Urinary bladder (tissue), 4 donors: Measurements from ENCODE around the gene SH3PXD2A. TPM values are rescaled to one million over a fixed set of nuclear protein-coding genes. Genes with fewer than 3 reads are reported as not detected.
"Not testable (repeated sequence)": the region's sequence is repeated elsewhere in the genome, so short reads cannot be mapped to it uniquely, and the experiment has no call there.

ENCODE experiments used
- DNase-seq: peaks from one replicate; pipeline ENCODE4 v3.0.0-alpha.2; 2015; ENCODE audit errors: extremely low spot score
- H3K27ac ChIP-seq: one replicate; pipeline ENCODE4 v1.5.1; 2013; ENCODE audit warnings: low read depth, mild to moderate bottlenecking, moderate library complexity
- H3K36me3 ChIP-seq: one replicate; pipeline ENCODE4 v1.6.1; 2013; ENCODE audit warnings: mild to moderate bottlenecking, moderate library complexity; ENCODE audit not compliant: insufficient read depth
- H3K4me1 ChIP-seq: one replicate; pipeline ENCODE4 v1.6.1; 2013; ENCODE audit warnings: mild to moderate bottlenecking, moderate library complexity; ENCODE audit not compliant: insufficient read depth
- H3K4me3 ChIP-seq: one replicate; pipeline ENCODE4 v1.5.1; 2013; ENCODE audit warnings: low read depth, low read length
- WGBS: extraction: QIAGEN DNeasy Blood & Tissue Kit; methylation state at CpG from one replicate; pipeline ENCODE4 v1.1.7; 2013; 5-methylcytosine and 5-hydroxymethylcytosine counted together
- polyA plus RNA-seq: library from polyadenylated mRNA; stranded (reverse); fragments of 200-250 nt; gene quantifications from one replicate; pipeline ENCODE4 v1.2.3, GENCODE V29; 2013
- total RNA-seq: library from RNA; depleted of rRNA; stranded (reverse); fragments of >200 nt; gene quantifications from one replicate; pipeline ENCODE4 v1.2.3, GENCODE V29; 2014
- donor health status: healthy with polysubstance abuse.
- donor health status: healthy.

SH3PXD2A gene
- total and polyA plus RNA-seq, 2 donors: 29.6 to 56.9 TPM

DNA sequence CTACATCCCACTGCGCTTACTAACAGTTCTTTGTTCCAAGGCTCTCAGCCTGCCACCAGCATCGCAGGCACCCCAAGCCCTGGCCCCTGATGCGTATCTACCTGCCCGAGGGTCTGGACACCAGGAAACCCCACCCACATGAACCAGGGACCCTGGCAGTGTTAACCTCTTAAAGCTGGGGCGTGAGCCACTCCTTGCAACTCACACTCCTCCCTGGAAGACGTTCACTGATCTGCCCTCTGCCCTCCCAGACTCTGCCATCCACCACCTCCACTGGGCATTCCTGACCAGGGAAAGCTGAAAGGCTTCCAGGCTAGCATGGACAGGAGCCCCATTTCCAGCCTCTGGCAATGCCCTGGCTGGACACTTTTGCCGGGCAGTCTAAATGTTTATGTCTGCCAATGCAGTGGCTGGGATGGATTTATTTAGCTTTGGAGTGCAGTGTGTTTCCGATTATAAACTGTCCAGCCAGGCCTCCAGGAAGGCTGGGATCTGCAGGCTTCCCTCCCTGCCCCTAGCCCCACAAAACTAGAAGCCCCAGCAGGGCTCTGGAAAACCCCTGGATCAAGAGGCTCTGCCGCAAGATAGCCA, 244.4 kb downstream of the SH3PXD2A start:
- Histone ChIP-seq H3K4me3 (no peak overlapping the region), H3K36me3 (no peaks in the 10 kb centered on the region), H3K4me1 (no peaks in the 10 kb centered on the region), H3K27ac (no peak overlapping the region)
- DNase-seq: no peak
- WGBS: 75% methylated on average over 9 of the region's 9 CpGs

DNA sequence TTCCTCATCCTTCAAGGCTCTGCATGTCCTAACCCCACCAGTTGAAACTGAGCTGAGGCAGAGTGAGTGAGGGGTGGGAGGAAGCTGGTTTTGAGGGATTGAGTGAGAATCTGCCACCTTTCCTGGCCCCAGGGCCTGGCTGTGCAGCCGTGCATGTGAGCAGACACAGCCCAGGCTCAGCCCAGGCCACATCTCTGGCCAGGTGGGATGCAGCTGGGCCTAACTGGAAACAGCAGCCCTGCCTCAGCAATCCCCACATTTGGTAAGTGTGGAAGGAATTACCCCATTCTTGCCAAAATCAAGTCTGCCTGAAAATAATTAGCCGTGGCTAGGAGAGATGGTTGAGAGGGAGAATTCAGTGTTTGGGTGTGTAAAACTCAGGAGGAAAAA, 245.3 kb downstream of the SH3PXD2A start:
- WGBS: 69% methylated on average over 2 of the region's 2 CpGs
- H3K4me3 ChIP-seq: no peak overlapping the region
- H3K27ac ChIP-seq: no peak overlapping the region
- DNase-seq: no peak
- no peaks in the 10 kb centered on the region for H3K4me1 ChIP-seq
- H3K36me3 ChIP-seq: no peaks in the 10 kb centered on the region

DNA sequence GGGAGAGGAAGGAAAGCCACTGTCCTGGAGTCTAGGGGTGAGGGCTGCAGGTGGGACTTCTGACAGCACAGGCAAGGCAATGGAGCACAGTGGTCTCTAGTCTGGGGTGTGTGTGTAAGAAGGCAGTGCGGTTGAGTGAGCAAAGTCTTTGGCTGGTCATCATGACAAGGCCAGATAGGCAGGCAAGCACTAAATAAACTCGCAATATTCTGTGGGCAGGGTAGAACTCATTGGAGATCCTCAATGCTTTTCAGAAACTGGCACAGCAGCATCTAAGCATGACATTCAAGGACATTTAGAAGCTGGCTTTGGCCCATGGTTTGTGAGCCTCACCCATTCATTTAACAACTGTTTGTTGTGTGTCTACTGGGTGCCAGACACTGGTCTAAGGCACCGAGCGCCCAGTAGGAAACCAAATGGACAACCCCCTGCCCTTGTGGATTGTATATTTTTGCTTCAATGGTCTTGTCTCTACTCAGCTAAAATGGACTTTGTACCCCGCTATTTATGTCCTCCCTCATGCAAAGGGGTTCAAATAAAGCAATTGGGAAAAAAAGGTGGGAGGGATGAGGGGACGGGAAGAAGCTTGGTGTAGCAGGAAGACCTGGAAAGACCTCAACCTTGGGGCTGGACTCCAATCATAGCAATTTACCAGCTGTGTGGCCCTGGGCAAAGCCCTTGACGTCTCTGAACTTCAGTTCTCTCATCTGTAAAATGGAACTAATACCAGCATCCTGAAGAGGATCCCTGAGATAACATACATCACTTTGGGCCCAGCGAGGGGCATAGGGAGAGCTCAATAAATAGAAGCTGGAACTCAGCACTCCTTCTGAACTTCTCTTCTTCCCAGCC, 245.9 kb downstream of the SH3PXD2A start:
- Histone ChIP-seq H3K36me3 (no peaks in the 10 kb centered on the region), H3K4me1 (no peaks in the 10 kb centered on the region), H3K4me3 (no peak overlapping the region), H3K27ac (no peak overlapping the region)
- 95% methylated on average over 8 of the region's 8 CpGs for WGBS
- no peak for DNase-seq

DNA sequence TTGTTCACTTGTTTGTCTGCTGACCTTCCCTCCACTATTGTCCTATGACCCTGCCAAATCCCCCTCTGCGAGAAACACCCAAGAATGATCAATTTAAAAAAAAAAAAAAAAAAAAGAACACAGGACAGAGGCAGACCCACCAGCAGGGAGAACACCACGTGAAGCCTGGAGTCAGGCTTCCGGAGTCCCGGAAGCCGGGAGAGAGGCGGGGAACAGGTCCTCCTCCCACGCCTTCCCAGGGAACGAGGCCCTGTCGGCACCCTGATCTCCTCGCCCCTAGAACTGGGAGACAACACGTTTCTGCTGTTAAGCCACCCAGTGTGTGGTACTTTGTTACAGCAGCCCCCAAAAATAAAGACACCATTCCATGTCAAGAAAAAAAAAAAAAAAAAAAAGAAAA, 247.3 kb downstream of the SH3PXD2A start:
- DNase-seq, H3K4me1 ChIP-seq, H3K4me3 ChIP-seq, H3K27ac ChIP-seq, H3K36me3 ChIP-seq: not testable (repeated sequence)
- WGBS: 89% methylated on average over 11 of the region's 11 CpGs

DNA sequence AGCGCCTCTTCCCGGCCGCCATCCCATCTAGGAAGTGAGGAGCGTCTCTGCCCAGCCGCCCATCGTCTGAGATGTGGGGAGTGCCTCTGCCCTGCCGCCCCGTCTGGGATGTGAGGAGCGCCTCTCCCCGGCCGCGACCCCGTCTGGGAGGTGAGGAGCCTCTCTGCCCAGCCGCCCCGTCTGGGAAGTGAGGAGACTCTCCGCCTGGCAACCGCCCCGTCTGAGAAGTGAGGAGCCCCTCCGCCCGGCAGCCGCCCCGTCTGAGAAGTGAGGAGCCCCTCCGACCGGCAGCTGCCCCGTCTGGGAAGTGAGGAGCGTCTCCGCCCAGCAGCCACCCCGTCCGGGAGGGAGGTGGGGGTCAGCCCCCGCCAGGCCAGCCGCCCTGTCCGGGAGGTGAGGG, 248.3 kb downstream of the SH3PXD2A start:
- H3K4me1 ChIP-seq, H3K4me3 ChIP-seq, DNase-seq, H3K36me3 ChIP-seq, H3K27ac ChIP-seq: not testable (repeated sequence)
- 91% methylated on average over 28 of the region's 32 CpGs for WGBS

DNA sequence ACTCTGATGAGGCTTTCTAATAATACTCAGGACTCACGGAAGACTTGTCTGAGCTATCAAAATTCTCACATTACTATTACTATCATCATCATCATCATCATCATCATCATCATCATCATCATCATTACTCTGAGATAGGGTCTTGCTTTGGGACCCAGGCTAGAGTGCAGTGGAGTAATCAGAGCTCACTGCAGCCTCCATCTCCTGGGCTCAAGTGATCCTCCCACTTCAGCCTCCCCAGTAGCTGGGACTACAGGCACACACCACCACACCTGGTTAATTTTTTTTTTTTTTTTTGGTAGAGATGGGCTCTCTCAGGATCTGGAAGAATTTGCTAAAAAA, 249.3 kb downstream of the SH3PXD2A start:
- H3K27ac ChIP-seq, H3K4me3 ChIP-seq, H3K36me3 ChIP-seq, H3K4me1 ChIP-seq, DNase-seq: not testable (repeated sequence)
- 82% methylated on average over 1 of the region's 1 CpG for WGBS

DNA sequence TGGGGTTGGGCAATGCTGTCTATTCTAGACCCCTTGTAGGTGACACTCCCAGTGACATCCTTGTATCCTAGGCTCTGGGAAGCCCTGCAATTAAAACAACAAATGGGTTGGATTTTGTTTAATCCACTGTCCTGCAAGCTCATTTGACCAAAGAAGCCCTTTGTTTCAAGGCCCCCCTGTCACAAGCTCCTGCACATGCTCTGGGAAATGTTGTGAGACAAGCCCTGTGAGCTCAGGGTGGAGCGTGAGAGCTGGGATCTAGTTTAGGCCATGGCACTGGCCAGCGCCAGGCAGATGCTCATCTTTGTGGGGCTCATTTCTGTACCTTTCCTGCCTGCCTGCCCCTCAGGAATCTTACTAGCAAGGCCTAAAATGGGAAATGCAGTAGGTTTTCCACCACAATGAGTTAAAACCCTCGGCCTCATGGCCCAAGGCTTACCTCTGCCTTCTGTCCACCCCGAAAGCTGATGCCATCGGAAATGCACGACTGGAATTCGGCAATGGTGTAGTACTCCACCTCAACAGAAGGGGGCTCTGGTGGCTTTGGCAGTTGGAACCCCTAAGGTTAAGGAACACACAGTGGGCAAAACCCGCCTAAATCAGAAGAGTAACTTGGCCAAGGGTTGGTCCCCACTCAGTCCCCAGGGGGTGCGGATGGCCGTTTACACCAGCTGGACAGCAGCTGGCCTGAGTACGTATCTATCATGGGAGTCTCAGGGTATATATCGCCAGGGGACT, 249.8 kb downstream of the SH3PXD2A start:
- WGBS: 51% methylated on average over 12 of the region's 12 CpGs
- no peak for DNase-seq
- Histone ChIP-seq H3K4me3 (no peak overlapping the region), H3K27ac (no peak overlapping the region), H3K4me1 (no peaks in the 10 kb centered on the region), H3K36me3 (no peaks in the 10 kb centered on the region)

DNA sequence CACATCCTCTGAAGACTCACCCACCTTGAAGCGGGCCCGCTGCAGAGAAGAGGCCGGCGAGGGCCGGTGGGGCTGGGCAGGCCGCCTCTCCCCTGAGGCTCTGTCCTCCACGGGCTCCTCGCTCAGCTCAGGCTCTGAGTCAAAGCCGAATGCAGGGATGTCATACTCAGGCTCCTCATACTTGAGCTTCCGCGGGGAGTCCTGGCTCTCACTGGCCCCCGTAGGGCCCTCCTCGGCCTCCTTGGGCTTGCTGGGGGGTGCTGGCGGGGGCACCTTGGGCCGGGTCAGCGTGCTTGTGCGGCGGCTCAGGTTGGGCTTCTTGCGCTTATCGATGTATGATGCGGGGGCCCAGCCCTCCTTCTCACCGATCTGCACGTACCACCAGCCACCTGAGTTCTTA, 252.0 kb downstream of the SH3PXD2A start:
- no peak for DNase-seq
- Histone ChIP-seq H3K36me3 (no peaks in the 10 kb centered on the region), H3K4me1 (no peaks in the 10 kb centered on the region), H3K4me3 (no peak overlapping the region), H3K27ac (no peak overlapping the region)
- WGBS: 93% methylated on average over 23 of the region's 23 CpGs

DNA sequence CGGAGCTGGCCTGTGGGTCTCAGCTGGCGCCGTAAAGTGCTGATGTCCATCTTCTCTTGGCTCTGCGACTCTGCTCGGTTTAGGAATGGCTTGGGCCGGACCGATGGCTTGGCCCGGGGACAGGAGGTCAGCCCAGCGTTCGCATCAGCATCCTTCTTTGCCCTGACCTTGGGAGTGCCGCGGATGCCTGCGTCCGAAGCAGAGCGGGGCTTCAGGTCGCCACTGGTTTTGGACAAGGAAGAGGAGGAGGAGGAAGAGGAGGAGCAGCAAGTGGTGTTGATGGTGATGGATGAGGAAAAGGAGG, 252.6 kb downstream of the SH3PXD2A start:
- no peaks in the 10 kb centered on the region for H3K36me3 ChIP-seq
- 90% methylated on average over 16 of the region's 16 CpGs for WGBS

DNA sequence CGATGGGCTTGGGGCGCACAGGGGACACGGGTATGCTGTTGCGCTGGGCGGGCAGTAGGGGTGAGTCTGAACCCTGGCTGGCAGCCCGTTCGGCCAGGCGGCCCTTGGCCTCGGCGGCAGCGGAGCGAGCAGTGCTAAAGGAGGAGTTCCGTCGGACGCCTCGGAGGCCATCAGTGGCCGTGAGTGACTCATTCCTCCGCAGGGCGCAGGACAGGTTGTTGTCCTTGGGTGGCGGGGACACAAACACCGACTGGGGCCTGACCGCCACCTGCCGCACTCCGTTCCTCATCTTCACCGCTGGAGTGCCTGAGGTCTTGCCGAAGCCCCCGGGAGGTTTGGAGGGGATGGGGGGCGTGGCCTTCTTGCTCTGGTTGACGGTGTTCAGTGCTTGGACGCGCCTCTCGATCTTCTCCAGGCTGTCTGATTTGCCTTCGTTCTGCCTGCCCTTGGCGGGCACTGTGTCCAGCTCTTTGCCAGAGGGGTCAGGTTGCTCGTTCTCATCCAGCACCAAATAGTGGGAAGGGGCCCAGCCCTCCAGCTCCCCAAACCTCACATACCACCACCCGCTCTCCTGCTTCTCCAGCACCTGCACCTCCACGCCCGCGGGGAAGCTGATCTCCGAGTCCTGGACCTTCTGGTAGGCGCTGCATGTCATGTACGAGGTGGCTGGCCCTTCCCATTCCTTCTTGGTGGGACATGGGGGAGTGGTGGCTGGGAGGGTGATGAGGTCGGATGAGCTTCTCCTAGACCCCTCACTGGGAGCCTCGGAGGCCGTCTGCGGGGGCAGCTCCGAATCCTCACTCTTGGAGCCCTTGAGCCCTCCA, 253.1 kb downstream of the SH3PXD2A start:
- DNase-seq: no peak
- Histone ChIP-seq H3K27ac (no peak overlapping the region), H3K4me3 (no peak overlapping the region), H3K36me3 (no peaks in the 10 kb centered on the region), H3K4me1 (no peaks in the 10 kb centered on the region)
- WGBS: 91% methylated on average over 47 of the region's 47 CpGs

More for the DNA sequence above, 252.6 kb downstream of the SH3PXD2A start:
- H3K27ac ChIP-seq: no peak overlapping the region
- H3K4me3 ChIP-seq: no peak overlapping the region
- no peaks in the 10 kb centered on the region for H3K4me1 ChIP-seq
- DNase-seq: no peak

DNA sequence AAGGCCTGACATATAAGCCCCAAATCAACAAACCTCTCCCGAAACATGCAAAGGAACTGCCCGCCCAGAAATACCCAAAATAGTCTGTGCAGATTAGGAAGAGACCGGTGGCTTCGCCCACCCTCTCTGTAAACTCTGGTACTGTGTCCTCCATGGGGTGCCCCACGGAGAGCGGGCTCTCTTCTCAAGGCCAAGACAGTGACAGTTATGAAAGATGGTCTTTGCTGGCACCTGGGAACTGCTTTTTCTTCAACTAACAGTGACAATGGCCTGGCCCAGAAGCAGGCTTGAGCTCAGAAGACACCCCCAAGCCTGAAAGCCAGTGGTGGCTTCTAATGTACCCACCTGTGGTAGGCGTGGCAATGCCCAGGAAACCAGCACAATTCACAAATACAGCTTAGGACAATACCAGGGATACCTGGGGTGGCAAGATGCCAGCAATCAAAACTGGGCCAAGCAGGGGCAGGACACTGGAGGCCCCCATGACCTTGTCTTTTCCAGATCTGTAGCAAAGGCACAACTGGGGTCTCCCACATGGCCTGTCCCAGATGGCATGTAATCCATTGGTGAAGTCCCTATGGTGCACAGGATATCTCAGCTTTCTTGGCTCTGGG, 254.3 kb downstream of the SH3PXD2A start:
- Histone ChIP-seq H3K36me3 (no peaks in the 10 kb centered on the region), H3K4me3 (no peak overlapping the region), H3K4me1 (no peaks in the 10 kb centered on the region), H3K27ac (peak overlapping the region; percentile 45)
- DNase-seq: no peak
- WGBS: 52% methylated on average over 7 of the region's 7 CpGs

DNA sequence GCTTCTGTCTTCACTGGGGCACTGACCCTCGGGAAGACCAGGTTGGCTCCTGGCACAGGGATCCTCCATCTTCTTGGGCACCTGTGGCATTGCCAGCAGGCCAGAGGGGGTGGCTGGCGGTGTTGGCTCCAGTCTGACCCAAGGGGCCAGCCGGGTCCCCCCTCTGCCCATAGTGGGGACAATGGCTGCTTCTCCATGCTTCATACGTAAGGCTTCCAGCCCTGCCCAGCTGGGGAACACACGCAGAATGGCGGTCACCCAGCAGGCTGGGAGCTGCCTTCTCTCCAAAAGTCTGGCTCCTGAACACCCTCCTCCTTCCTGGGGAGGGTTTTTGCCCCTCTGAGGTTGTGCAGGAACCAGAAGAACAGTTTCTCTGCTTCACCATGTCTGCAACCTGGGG, 255.1 kb downstream of the SH3PXD2A start:
- WGBS: 75% methylated on average over 6 of the region's 6 CpGs
- H3K4me1 ChIP-seq: no peaks in the 10 kb centered on the region
- DNase-seq: no peak
- H3K36me3 ChIP-seq: no peaks in the 10 kb centered on the region
- no peak overlapping the region for H3K4me3 ChIP-seq
- peak overlapping the region; percentile 54 for H3K27ac ChIP-seq

DNA sequence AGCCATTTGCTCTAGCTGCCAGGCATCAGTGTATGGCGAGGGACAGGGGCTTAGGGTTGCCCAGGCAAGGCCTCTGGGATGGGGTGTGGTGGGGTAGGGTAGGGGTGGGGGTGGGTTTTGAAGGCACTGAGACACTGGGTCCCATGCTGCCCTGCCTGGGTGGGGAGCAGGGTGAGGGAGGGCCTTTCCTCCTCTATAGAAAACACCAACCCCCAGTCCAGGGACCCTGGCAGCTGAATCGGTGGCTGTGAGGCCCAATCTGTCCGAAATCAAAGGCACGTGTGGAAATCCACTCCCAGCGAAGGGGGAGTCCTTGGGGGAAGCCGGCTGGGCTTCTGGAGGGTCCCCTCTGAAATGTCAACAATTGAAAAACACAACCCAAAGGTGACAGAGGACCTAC, 255.5 kb downstream of the SH3PXD2A start:
- no peaks in the 10 kb centered on the region for H3K4me1 ChIP-seq
- WGBS: 70% methylated on average over 6 of the region's 6 CpGs
- H3K36me3 ChIP-seq: no peaks in the 10 kb centered on the region
- DNase-seq: no peak
- H3K27ac ChIP-seq: no peak overlapping the region
- H3K4me3 ChIP-seq: no peak overlapping the region
